CD4-positive, alpha-beta T cell treated with Interleukin-10 for 1 hour (primary cell): ENCODE results near the gene APOBR.
"Not testable (repeated sequence)": the region's sequence is repeated elsewhere in the genome, so short reads cannot be mapped to it uniquely, and the experiment has no call there.

ENCODE experiments used
- DNase-seq: peaks from one replicate; pipeline ENCODE4 v3.0.0-alpha.2; 2020

The APOBR gene

DNA sequence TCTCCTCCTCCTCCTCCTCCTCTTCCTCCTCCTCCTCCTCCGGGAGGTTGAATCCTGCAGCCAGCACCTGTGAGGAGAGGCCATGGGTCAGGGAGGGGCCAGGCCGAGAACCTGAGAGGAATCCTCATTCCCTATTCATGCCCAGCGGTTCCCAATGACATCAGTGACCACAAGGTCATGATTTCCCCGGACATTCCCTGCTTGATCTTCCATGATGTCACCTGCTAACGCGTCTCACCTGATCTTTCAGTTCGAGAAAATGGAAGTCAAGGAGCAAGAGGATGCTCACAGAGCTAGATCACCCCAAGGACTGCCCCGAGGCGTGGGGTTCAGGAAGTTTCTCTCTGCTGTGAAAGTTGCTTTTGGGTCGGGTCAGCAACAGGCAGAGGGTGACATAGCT is 5.4 kb downstream of the APOBR start:
- no peak for DNase-seq

DNA sequence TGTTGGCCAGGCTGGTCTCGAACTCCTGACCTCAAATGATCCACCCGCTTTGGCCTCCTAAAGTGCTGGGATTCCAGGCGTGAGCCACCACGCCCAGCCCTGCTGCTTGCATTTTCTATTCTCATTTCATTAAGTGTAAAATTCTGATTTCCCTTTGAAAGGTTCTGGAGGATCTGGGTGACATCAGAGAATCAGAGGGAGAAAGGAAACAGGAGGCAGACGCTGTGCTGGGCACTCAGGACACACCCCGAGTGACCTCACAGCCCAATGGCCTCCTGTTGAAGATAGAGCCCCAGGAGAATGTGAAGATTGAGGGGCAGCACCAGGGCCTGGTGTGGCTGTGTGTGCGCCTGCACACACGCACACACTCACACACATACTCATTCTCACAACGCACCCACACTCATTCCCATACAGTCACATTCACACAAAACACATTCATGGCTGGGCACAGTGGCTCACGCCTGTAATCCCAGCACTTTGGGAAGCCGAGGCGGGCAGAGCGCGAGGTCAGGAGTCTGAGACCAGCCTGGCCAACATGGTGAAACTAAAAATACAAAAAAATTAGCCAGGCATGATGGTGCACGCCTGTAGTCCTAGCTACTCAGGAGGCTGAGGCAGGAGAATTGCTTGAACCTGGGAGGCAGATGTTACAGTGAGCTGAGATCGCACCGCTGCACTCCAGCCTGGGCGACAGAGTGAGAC is 6.2 kb downstream of the APOBR start:
- DNase-seq, result not testable (repeated sequence)

DNA sequence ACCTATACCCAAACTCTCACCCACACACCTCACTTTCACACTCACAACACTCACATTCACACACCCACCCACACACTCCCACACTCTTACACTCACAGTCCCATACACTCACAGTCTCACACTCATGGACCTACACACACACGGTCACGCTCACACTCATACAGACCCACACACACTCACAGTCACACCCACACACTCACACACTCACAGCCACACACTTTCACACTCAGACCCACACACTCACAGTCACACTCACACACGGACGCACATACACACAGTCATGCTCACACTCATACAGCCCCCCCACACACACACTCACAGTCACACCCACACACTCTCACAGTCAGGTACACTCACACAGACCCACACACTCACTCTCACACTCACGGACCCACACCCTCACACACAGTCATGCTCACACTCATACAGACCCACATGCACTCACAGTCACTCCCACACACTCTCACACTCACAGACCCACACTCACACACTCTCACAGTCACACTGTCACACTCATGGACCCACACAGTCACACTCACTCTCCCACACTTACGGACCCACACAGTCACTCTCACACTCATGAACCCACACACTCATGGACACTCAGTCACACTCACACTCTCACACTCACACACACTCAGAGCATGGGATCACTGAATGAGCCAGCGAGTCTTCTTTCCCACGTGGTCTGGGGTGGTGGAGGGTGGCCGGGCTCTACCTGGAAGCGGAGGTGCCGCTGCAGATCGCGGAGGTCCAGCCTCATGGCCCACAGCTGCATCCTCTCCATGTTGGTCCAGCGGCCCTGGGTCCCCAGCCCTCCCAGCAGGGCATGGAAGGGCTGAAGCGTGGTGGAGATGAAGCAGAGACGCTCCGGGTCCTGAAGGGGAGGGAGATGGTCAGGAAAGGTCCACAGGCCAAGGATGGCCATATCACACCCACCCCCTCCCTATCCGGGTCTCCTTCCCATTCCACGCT is 7.1 kb downstream of the APOBR start:
- DNase-seq, result no peak

DNA sequence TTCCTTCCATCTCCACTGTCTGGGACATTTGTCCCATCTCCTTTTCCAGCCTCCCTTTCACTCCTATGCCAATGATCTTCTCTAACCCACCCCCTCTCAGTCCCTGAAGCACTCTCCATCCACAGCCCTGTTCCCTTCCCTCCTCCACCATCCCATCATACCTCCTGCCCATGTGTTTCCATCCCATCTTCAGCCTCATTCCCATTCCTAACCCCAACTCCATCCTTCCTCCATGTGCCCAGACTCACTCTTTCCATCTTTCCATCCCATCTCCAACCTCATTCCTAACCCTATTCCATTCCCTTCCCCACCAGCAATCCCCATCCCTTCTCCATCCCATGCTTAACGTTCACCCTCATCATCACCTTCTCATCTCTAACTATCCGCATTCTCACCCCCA is 7.8 kb downstream of the APOBR start:
- no peak for DNase-seq

DNA sequence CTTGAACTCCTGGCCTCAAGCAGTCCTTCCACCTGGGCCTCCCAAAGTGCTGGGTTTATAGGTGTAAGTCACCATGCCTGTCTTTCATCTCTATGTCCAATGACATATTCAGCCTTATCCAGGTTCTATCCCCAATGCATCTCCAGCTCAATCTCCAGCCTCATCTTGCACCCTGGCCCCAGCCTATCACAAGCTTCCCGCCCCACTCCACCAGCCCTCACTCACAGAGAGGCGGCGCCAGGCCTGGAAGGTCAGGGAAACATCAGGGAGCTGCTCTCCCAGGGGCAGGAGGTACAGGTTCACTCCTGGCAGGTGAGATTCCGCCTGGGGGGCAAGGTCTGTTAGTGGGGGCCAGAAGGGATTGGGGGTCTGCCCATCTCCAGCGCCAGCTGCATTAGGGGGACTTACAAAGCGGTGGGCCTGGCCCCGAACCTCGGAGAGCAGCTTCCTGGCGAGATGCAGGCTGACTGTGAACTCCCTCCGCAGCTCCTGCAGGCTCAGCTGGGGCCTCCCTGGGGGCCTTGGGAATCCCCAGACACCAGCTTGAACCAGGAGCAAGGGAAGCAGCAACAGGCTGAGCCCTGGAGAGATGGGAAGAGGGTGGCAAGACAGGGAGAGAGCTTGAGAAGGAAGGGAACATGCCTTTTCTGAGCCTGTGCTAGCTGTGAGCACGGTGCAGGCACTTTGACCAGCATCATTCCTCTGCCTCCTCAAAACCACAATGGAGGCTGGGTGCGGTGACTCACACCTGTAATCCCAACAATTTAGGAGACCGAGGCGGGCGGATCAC is 9.2 kb downstream of the APOBR start:
- DNase-seq, result no peak

DNA sequence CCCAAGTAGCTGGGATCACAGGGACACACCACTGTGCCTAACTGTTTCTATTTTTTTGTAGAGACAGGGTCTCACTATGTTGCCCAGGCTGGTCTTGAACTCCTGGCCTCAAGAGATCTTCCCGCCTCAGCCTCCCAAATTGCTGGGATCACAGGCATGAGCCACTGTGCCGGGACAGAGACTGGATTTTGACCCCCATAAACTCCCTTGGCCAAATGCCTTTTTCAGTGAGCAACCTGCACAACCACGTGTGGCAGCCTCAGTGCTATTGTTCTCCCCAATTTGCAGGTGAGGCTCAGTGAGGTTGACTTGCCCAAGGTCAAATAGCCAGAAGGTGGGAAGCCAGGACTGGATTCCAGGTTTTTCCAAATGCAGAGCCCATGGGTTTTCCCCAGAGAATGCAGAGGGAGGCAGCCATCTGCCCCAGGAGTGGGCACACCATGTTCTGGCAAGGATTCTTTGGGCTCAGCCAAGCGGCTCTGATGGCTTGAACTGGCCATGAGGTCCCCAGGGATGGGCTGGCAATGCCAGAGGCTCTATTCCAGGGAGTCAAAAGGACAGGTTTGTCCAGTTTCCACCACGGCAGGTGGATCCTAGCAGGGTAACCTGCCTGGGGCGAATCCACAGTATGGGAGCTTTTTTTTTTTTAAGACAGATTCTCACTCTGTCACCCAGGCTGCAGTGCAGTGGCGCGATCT is 10.4 kb downstream of the APOBR start:
- no peak for DNase-seq

DNA sequence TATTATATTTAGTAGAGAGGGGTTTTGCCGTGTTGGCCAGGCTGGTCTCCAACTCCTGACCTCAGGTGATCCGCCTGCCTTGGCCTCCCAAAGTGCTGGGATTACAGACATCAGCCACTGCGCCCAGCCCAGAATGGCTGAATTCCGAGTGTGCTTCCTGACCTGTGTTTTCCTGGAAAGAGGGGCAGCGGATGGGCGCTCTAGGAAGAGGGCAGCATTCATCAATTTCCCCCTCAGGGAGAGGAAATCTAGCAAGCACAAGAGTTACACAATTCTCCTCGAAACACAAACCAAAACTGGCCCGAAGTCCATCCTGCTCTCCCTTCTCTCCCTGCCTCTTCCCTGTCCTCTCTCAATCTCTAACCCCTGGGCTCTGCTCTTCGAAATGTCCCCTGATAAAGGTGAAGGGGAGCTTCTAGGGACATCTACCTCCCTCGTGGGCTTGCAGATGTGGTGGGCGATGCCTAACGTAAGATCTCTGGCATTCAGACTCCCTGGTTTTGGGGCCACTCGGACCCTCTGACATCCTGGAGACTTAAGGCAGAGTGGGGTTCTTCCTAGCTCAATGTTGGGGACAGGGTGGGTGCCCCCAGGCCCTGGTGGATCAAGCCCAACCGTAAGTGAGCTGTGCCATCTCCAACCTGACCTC is 11.2 kb downstream of the APOBR start:
- DNase-seq, result no peak

DNA sequence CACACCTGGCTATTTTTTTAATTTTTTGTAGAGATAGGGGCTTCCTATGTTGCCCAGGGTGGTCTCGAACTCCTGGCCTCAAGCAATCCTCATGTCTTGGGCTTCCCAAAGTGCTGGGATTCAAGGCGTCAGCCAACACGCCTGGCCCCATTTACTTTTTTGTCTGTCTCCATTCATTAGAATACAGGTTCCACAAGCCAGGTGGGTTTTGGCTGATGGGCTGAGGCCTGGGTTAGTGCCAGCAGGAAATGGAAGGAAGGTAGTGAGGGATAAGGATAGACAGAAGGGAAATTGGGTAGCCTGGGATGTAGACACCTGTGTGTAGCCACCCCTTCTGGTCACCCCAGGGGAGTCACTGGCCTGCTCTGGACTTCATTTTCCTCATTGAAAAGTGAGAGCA is 16.6 kb downstream of the APOBR start:
- DNase-seq, result no peak

DNA sequence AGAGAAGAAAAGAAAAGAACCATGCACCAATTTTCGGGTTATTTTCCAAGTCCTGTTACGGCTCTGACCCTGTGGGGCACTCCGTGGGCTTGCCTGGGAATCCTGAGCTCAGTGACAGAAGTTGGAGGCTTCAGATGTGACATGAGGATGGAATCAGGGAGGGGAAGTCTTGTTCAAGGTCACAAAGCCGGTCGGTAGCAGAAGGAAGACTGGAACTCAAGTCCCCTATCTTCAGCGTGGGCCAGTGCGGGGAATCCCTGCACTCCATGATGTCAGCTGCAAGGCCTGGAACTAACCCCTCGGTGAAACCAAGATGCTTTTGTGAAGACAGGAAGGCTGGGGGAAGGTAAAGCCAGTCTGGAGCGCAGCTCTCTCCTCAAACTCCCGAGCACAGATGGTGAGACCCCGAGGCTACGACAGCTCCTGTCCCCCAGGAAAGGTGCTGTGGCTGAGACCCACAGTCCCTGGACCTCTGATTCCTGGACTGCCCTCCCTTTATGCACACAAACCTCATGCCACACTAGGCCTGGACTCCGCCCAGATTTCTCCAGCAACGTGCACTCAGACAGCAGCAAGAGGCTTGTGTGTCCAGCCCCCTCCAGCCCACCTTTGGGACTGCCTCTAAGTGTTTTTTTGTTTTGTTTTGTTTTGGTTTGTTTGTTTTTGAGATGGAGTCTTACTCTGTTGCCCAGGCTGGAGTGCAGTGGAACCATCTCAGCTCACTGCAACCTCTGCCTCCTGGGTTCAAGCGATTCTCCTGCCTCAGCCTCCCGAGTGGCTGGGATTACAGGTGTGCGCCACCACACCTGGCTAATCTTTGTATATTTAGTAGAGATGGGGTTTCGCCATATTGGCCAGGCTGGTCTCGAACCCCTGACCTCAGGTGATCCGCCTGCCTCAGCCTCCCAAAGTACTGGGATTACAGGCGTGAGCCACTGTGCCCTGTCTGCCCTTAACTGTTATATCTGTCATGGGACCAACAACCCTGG is 17.7 kb downstream of the APOBR start:
- no peak for DNase-seq

DNA sequence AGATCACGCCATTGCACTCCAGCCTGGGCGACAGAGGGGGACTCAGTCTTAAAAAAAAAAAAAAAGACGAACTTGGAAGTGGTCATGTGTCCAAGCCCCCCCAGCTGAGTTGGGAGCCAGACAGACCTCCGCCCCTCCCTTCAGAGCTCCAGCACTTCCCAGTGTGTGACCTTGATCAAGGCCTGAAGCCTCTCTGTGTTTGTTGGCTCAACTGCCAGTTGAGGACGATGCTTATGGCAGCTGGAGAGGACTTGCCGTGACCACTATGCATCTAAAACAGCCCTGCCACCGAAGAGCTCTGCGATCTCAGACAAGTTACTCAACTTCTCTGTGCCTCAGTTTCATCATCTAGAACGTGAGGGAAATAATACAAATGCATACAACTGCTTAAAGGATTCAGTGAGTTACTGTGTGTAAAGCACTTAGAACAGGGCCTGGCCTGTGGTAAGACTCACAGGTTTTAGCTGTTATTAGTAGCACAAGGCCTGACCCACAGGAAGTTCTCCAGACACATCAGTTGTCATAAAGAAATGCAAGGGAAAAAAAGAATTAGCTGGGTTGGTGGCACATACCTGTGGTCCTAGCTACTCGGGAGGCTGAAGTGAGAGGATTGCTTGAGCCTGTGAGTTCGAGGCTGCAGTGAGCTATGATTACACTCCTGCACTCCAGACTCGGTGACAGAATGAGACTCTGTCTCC is 19.2 kb downstream of the APOBR start:
- DNase-seq, result no peak

DNA sequence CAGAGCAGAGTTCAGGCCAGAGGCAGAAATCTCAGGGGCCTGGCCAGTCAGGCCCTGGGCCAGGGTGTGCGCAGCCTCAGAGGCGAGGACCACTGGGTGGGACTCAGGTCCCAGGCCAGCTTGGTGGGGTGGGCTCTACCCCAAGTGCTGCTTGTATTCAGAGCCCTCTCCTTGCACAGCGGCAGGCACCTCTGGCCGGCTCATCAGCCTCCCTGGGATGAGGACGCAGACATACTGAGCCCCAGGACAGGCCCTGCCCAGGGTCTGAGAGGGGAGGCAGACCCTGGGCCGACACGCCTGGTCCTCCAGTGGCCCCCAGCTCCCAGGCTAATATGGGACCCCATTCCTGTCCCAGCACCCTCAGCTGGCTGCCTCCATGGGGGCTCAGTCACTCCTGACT is 19.8 kb downstream of the APOBR start:
- no peak for DNase-seq

DNA sequence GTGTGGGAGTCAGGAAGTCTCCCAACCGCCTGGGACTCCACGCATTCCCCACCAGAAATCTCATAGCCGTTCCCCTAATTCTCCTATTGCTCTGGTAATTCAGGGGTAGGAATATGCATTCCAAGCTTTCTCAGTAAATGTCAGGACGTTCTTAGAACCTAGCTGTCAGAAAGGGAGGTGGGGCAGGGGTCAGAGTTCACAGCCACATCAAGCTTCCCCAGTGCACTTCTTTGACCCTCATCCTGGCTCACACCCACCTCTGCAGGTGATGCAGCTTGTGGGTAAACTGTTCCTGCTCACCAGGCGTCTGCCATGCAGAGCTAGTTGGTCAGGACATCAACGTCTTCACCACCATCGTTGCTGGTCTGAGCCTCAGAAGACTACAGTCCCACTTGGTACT is 26.2 kb downstream of the APOBR start:
- DNase-seq, result no peak

DNA sequence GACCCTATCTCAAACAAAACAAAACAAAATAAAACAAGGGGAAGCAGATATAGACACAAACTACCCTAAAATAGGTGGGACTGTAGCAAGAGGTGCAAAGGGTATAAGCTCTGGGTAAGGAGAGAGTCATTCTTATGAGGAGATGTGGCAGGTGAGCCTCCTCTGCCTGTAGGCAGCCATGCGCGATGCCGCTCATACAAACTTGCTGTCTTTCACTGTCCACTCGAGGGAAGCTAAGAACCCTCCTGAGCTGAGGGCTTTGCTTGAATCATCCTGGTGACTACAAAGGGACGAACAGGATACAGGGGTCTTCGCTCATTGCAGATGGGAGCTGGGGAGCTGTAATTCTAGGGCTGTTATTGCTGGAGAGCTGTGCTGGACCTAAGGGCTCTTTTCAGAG is 27.0 kb downstream of the APOBR start:
- no peak for DNase-seq

DNA sequence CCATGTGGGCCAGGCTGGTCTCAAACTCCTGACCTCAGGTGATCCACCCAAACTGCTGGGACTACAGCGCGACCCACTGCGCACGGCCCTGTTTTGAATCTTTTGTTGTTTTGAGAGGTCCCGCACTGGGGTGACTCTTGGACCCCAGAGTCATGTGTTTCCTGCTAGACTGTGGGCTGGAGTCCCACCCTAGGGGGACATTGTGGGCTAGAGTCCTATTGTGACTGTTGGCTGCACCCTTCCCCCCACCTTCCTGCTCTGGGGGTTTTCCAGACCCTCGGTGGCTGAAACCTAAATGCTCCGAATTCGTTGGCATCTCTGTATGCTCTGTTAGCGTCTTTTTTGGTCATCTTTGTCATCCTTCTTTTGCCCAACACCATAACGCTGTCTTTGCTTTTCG is 28.3 kb downstream of the APOBR start:
- DNase-seq, result no peak

DNA sequence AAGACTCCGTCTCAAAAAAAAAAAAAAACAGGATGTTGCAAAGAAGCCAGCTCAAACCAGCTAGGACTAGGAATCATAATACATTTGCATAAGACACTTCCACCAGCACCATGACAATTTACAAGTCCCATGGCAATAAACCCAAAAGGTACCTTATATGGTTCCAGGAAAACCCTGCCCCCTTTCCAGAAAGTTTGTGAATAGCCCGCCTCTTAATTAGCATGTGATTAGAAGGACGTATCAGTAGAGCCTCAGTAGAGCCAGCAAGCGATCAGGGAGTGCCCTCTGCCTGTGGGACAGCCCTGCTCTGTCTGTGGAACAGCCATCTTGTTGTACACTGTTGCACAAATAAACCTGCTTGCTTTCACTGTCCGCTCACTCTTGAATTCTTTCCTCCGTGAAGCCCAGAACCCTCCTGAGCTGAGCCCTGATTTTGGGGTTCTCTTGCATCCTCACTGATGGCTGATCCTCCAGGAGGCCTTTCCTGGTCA is 30.3 kb downstream of the APOBR start:
- peak; percentile 24 for DNase-seq

DNA sequence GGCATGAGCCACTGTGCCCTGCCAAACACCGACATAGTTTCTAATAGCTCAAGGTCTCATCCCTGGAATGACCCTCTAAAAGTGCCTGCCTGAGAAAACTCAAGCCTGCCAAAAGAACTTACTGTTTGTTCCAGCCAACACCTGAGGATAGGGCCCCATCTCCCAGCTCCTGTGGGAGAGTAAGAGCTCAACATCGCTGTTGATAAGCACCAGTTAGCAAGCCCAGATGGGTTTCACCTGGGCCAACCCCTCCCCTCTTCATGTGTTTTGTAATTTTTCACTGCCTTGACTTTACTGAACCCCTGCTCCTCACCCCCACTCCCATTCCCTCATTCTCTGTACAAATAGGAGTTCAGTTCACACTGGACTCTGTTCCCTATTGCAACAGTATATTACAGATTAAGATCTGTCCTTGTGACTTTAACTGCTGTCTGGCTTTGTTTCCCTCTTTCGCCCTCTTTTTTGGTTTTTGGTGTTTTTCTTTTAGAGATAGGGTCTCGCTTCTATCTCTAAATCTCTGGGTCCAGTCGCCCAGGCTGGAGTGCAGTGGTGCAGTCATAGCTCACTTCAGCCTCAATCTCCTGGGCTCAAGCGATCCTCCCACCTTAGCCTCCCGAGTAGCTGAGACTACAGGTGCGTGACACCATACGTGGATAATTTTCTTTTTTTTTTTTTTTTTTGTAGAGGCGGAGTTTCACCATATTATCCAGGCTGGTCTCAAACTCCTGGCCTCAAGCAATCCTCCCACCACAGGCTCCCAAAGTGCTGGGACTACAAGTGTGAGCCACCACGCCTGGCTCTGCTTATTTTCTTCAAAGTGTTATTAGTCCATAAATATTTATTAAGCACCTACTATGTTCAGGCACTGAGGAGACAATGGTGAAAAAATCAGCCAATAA is 32.0 kb downstream of the APOBR start:
- no peak for DNase-seq

DNA sequence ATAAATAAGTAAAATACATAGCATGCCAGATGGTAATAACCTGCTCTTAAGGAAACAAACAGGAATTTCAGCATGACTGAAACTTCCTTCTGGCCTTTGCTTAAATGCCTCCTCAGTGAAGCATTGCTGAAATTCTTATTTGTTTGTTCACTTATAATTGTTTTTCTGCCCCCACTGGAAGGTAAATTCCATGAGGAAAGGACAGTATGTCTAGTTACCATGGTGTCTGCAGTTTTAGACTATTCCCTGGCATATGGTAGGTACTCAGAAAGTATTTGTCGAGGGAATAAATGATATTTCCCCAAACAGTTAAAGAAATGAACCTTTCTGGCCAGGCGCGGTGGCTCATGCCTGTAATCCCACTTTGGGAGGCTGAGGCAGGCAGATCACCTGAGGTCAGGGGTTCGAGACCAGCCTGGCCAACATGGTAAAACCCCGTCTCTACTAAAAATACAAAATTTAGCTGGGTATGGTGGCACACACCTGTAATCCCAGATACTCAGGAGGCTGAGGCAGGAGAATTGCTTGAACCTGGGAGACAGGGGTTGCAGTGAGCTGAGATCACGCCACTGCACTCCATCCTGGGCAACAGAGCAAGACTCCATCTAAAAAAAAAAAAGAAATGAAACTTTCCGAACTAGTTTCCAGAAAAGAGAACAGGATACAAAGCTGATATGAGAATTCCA is 32.8 kb downstream of the APOBR start:
- not testable (repeated sequence) for DNase-seq

DNA sequence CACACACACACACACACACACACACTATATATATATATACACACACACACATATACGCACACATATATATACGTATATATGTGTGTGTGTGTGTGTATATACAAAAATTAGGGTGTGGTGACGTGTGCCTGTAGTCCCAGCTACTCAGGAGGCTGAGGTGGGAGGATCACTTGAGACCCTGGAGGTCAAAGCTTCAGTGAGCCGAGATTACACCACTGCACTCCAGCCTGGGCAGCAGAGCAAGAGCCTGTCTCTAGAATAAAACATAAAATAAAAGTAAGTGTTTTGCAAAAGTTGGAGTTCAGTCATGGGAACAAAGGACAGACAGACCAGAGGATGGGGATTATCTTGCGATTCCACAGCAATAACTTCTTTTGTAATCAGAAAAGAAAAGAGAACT is 33.5 kb downstream of the APOBR start:
- no peak for DNase-seq
